IPS DF 4.7 (cell line): ENCODE results near the gene CDH4.

Experiments used
- DNase-seq: peaks from one replicate; pipeline ENCODE4 v3.0.0-alpha.2; 2013; ENCODE audit warnings: low spot score; ENCODE audit errors: extremely low read depth

The CDH4 gene

GRCh38 chr20:61833807-61834610 is 581.9 kb downstream of the CDH4 start:
- no peak for DNase-seq

- DNase-seq, result no peak
These were observed 583.2 kb downstream of the CDH4 start for GRCh38 chr20:61835301-61835700.

DNA sequence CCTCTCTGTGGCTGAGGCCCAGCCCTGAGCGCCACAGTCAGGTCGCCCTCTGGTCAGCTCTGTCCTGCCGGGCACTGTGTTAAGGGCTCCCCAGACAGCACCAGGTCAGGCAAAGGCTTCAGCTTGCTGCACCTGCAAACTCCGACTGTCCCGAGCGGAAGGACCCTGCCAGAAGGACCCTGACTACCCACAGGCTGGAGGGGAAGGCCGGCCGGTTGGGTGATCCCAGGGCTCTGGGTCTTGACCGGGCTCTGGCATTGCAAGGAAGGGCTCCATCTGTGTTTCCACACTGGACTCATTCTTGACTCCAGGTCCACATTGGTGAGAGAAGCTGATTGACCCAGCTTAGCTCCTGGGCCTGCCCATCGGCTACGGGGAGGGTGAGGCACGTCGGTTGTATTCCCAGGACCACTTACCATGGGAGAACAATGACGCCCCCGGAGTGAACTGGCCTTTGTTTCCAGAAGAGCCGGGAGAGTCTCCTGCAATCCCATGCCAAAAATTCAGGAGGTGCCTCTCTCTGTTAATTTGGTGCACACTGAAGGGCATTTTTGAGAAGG is 583.8 kb downstream of the CDH4 start:
- no peak for DNase-seq

DNA sequence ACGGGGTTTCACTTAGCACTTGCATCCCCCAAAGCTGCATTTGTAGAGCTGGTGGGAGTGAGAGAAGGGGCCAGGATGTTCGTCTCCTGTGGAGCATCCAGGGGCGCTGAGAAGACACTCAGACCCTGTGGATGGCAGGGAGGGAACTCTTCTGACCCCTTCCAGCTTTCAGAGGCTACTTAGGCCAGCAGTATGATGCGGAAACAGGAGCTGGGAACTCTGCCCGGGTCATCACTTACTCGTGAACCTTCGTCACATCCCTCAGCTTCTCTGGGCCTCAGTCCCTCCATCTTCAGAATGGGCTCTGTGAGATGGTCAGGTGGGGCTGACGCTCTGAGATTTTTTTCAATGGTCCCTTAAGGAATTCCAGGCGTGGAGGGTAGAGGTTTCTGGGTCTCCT is 585.1 kb downstream of the CDH4 start:
- no peak for DNase-seq

DNA sequence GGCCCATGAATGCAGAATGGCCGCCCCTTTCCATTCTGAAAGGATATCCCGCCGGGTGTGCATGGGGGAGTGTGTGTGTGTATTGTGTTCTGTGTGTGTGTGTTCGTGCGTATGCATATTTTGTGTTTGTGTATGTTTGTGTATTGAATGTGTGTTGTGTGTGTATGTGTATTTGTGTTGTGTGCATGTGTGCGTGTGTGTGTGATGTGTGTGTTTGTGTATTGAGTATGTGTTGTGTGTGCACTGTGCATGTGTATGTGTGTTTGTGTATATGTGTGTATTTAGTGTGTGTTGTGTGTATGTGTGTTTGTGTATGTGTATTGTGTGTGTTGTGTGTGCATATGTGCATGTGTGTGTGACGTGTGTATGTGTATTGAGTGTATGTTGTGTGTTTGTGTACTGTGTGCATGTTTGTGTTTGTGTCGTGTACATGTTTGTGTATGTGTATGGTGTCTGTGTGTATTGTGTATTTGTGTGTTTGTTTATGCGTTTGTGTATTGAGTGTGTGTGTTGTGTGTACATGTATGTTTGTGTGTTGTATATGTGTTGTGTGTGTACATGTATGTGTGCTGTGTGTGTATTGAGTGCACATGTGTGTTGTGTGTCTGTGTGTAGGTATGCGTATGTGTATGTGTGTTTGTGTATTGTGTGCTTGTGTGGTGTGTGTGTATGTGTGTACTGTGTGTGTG is 587.3 kb downstream of the CDH4 start:
- DNase-seq, result no peak

DNA sequence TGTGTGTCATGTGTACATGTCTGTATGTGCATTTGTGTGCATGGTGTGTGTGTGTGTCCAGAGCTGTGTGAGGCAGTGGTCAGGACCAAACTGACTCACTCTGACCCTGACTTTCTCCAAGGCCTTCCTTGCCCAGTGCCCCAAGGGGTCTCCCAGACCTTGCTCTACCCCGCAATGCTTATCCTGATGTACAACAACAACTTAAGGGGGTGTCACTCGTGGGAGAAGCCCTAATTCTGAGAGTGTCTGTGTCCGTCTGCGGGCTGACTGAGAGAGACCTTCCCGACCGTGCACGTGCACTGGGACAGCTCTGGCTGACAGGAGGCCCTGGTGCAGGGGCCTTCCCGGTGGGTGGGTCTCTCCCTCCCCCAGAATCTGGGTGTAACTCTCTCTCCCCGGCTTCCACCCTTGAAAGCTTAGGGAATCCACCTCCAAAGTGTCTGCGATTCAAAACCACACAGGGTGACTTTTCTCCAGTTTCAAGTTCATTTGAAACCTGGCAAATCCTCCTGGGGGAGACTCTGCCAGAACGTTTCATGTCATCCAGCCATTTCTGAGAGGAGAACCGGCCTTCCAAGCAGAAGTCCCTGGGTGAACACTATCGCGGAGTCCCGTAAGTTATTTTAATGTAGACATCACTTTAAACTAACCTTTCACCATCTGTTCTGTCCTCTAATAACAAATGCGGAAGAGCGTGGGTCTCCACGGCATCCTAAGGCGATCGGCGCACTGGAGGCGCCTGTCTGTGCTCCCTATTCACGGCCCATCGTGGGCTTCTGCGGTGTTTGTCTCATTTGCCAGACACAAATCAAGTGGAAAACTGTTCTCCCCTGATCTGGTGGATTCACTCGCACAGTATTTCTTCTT is 588.1 kb downstream of the CDH4 start:
- no peak for DNase-seq

GRCh38 chr20:61840779-61841455 is 588.9 kb downstream of the CDH4 start:
- no peak for DNase-seq

DNA sequence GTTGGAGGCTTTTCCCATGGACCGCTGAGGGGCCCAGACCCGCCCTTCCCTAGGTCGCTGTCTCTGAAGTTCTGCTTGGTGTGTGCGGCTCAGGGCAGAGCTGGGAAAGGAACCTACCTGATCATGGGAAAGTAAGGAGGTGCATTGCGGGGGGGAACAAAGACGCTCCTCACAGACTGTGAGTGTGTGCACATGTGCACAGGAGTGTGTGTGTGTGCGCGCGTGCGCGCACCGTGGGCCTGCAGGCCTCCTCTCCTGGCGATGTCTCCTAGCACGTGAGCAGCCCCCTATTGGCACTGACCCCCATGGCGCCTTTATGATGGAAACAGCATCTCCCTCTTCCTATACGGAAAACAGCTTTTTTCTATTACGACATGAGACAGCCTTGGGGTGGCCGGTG is 589.5 kb downstream of the CDH4 start:
- DNase-seq, result no peak

GRCh38 chr20:61841966-61842365 is 589.9 kb downstream of the CDH4 start:
- no peak for DNase-seq

- DNase-seq, result no peak
These were observed 592.6 kb downstream of the CDH4 start for GRCh38 chr20:61844621-61845020.

DNA sequence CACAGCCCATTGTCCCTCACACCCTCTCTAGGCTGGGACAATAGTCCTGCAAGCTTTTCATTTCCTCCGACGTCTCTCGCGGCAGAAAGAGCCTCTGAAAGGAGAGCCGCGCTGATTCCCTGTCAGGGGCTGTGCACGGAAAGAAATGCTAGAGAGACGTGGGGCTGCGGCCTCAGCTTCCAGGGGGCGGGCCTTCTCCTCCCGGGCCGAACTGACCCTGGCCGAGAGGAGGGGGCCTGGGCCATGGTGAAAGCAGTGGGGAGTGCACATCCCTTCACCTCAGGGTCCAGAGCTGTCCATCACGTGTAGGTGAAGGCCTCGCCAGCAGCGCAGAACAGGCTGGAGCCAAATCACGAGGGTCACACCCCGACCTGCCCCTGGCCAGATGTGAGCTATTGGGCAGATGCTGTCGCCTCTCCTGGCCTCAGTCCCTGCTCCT is 593.2 kb downstream of the CDH4 start:
- no peak for DNase-seq

DNA sequence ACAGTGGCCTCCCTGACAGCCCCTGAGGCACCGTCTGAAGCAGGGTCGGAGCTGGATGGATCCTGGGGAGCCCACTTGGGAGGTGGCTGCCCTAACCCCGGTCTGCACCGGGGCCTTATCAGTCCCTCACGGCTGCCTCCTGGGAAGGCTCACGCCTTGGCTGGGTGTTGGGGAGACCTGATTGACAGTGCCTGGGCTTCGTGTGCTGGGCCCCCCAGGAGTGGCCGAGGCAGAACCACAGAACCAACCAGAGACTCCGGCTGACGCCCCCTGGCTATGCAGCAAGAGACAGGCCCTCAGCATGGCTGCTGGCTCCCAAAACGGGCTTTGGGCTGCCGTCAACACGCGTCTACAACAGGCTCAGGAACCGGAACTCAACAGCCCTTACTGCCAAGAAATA is 594.0 kb downstream of the CDH4 start:
- no peak for DNase-seq

DNA sequence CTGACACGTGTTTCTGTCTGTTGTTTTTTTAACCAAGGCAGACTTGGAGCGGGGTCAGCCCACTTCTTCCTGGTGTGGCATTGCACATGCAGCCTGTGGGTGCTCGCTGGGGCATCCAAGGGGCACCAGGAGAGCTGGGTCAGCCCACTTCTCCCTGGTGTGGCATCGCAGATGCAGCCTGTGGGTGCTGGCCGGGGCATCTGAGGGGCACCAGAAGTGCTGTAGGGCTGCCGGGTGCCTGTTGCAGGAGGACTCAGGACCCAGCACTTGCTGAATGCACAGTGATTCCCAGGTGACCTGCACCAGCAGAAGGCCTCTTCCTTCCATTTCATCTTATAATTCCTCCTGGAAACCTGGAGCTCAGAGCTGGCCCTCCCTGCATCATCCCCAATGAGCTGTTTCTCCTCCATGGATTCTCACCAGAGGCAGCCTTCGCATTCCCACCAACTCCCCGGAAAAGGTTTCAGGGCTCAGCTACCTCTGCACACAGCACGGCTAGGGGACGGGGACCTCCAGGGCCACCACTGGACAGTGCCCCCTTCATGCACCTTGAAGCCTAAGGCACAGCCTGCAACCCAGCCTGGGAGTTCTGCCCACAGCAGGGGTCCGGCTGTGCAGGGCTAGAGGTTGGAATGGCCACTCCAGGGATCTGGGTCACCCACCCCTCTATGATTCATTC is 594.8 kb downstream of the CDH4 start:
- DNase-seq, result no peak

DNA sequence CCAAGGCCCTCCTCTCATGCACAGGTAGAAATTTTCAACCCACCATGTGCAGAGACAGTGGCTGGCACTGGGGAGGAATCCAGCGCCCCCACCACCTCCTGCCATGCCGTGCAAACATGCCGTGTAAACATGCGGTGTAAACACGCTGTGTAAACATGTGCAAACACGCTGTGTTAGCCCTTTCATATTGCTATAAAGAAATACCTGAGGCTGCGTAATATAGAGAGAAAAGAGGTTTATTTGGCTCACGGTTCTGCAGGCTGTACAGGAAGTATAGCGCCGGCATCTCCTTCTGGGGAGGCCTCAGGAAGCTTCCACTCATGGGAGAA is 595.3 kb downstream of the CDH4 start:
- DNase-seq, result no peak

DNA sequence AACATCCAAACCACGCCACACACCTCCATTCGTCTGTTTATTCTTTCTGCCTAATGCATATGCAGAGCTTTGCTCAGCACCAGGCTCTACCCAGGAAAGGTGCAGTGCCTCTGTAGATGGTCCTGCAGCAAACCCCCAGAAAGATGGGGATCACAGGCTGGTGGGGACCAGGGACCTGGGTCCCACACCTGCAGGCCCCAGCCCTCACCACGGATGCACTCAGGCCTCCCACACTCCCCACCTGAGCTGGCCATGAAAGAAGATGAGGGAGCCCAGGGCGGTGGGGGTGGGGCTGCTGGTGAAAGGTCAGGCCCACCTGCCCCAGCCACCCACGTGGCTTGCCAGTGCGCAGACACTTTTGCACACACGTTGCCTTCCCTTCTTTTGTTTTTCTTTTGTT is 595.9 kb downstream of the CDH4 start:
- no peak for DNase-seq

DNA sequence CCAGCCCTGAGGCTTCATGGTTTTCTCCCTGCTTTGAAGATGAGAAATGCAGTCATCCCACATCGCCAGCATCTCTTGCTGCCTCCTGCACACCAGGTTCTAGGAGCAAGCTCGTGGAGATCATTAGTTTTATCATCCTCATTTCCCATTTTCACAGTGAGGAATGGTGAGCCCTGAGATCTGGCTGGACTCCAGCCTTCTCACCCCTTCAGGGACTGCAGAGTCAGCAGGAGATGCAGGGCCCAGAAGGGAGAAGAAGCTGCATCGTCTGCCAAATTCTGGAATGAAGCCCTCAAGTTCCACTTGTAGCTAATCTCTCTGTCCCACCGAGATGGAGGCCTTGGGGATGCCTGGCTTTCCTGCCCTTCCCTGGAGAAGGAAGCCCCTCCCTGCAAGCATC is 596.8 kb downstream of the CDH4 start:
- no peak for DNase-seq

DNA sequence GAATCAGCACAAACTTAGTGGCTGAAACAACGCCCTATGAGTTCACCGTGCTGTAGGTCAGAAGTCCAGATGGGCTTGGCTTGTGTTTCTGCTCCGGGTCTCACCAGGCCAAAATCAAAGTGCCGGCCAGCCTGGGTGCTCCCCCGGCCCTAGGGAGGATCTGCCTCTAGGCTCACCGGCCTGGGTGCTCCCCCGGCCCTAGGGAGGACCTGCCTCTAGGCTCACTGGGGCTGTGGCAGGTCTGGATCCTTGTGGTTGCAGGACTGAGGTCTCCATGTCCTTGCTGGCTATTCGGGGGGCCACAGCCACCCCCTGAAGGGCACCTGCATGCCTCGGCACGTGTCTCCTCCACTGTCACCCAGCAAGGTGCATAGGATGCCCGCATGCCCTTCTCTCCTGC is 597.3 kb downstream of the CDH4 start:
- DNase-seq, result no peak

DNA sequence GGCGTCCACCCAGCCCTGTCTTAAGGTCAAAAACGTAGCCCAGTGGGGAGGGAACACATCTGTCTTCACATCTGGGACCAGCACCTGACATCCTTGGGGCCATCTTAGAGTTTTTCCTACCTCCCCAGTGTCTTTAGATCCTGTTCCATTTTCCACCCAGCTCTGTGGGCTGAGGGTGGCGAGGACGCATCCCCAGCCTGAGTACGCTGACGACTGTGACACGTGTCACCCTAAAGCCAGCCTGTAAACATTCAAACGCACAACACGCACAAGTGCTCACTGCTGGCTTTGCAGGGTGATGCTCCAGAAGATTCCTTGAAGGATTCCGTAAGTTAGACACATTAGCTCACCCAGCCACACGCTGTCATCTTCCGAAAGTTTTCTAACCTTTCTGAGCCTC is 597.8 kb downstream of the CDH4 start:
- DNase-seq, result no peak

GRCh38 chr20:61850457-61850856 is 598.4 kb downstream of the CDH4 start:
- no peak for DNase-seq
